A549 (cell line): Measurements from ENCODE around the gene CMTM3. TPM values are rescaled to one million over a fixed set of nuclear protein-coding genes. Genes with fewer than 3 reads are reported as not detected.

Source experiments
- ATAC-seq, 2 experiments: fragments of 200-7000 bp in 1 of 2; fragments of >200 bp in 1 of 2; cut with Nextera tagmentation in 1 of 2; cut with Tn5 transposase in 1 of 2; 3 replicates each; pipeline versions ENCODE4 v1.8.0 to v1.9.1; 2018 to 2020; ENCODE audit warnings: mild to moderate bottlenecking in 1 of 2, moderate library complexity in 1 of 2
- CTCF ChIA-PET: fragments of 300-600 bp; sonication (Branson Sonifier 250); formaldehyde crosslinking; extraction: SDS; loops from one replicate; lab custom pipeline; 2021; ENCODE audit warnings: antibody characterized with exemption, inconsistent platforms; lab: Yijun Ruan, JAX
- POLR2A ChIA-PET: fragments of 350-600 bp; formaldehyde crosslinking; extraction: SDS; loops from one replicate; lab custom pipeline; 2021; ENCODE audit warnings: antibody characterized with exemption, inconsistent platforms; lab: Yijun Ruan, JAX
- DNase-seq, 2 experiments: peaks; one replicate each; pipeline versions ENCODE4 v3.0.0 to v3.0.0-alpha.2; 2011 to 2016; ENCODE audit warnings: low read depth in 1 of 2, low spot score in 1 of 2
- FAIRE-seq: peaks from 2 replicates; lab custom pipeline; 2011; peaks lifted over from hg19 to GRCh38; lab: Jason Lieb, UNC
- H3K27ac ChIP-seq, 2 experiments: fragments of >200 bp; sonication (Bioruptor Twin); formaldehyde crosslinking; 3 replicates each; pipeline ENCODE4 v1.5.1; 2016 to 2017
- H3K4me1 ChIP-seq: fragments of >200 bp; sonication (Bioruptor Twin); formaldehyde crosslinking; 3 replicates; pipeline ENCODE4 v1.6.1; 2016
- H3K4me2 ChIP-seq: fragments of >200 bp; sonication (Bioruptor Twin); formaldehyde crosslinking; 3 replicates; pipeline ENCODE4 v1.6.1; 2016
- H3K4me3 ChIP-seq: fragments of >200 bp; sonication (Bioruptor Twin); formaldehyde crosslinking; 3 replicates; pipeline ENCODE4 v1.5.1; 2016
- H3K9me3 ChIP-seq: fragments of >200 bp; sonication (Bioruptor Twin); formaldehyde crosslinking; 3 replicates; pipeline ENCODE4 v1.6.1; 2016
- ESRRA ChIP-seq: fragments of 150-350 bp; IDR thresholded peaks from 2 replicates; pipeline ENCODE4 v1.6.1; 2014; ENCODE audit warnings: mild to moderate bottlenecking, low read length, borderline replicate concordance
- FOSB ChIP-seq: fragments of 250-450 bp; sonication (Bioruptor Pico); IDR thresholded peaks from 2 replicates; pipeline ENCODE4 v1.5.0; 2020; ENCODE audit warnings: mild to moderate bottlenecking, moderate library complexity
- GATA3 ChIP-seq: IDR thresholded peaks from 2 replicates; pipeline ENCODE4 v1.6.1; 2012; ENCODE audit warnings: borderline replicate concordance
- HOXB5 ChIP-seq: fragments of 250-450 bp; sonication (Bioruptor Pico); IDR thresholded peaks from 2 replicates; pipeline ENCODE4 v1.5.0; 2020; ENCODE audit warnings: mild to moderate bottlenecking, moderate library complexity
- MAZ ChIP-seq: fragments of 150-350 bp; IDR thresholded peaks from 2 replicates; pipeline ENCODE4 v1.6.1; 2014; ENCODE audit warnings: antibody characterized with exemption, low read depth, low read length, borderline replicate concordance
- PHF8 ChIP-seq: fragments of 200-600 bp; sonication (generic); IDR thresholded peaks from 2 replicates; pipeline ENCODE4 v1.6.1; 2016; ENCODE audit warnings: low read depth, mild to moderate bottlenecking, antibody characterized with exemption, moderate library complexity, borderline replicate concordance
- RCOR1 ChIP-seq: fragments of 150-350 bp; IDR thresholded peaks from 2 replicates; pipeline ENCODE4 v1.6.1; 2014; ENCODE audit warnings: antibody characterized with exemption, low read length, low read depth
- RFX5 ChIP-seq: fragments of 450-650 bp; IDR thresholded peaks from 2 replicates; pipeline ENCODE4 v1.7.1; 2014; ENCODE audit warnings: antibody characterized with exemption, mild to moderate bottlenecking, moderate library complexity
- RNF2 ChIP-seq: fragments of 200-600 bp; sonication (generic); IDR thresholded peaks from 2 replicates; pipeline ENCODE4 v1.6.1; 2016; ENCODE audit warnings: low read depth, mild to moderate bottlenecking, antibody characterized with exemption, moderate library complexity, borderline replicate concordance
- ZNF302 ChIP-seq: fragments of 250-450 bp; sonication (Bioruptor Pico); IDR thresholded peaks from 2 replicates; pipeline ENCODE4 v1.9.0; 2021; ENCODE audit warnings: inconsistent platforms, mild to moderate bottlenecking, moderate library complexity
- ZSCAN20 ChIP-seq: fragments of 250-450 bp; sonication (Bioruptor Pico); IDR thresholded peaks from 2 replicates; pipeline ENCODE4 v1.8.0; 2022; ENCODE audit warnings: mild to moderate bottlenecking, moderate library complexity
- WGBS: methylation state at CpG from one replicate; pipeline ENCODE4 v1.1.6; 2017; ENCODE audit errors: missing lambda C conversion rate; 5-methylcytosine and 5-hydroxymethylcytosine counted together
- polyA plus RNA-seq, 4 experiments: library from polyadenylated mRNA; depleted of rRNA in 3 of 4; stranded (reverse); fragments of >200 nt; fragmentation: RNase III in 1 of 4; extraction: RNeasy Plus Mini Kit Qiagen cat#74134 plus additional on column Dnase treatment in 1 of 4; gene quantifications; 2 replicates in 3 of 4; 3 replicates in 1 of 4; pipeline ENCODE4 v1.2.3, GENCODE V29; 2011 to 2017
- TF ChIP-seq, protein P1 (sequence below): fragments of >200 bp; sonication (Bioruptor Twin); formaldehyde crosslinking; IDR thresholded peaks from 2 replicates; pipeline ENCODE4 v1.6.1; 2016
- TF ChIP-seq, protein P2 (sequence below): fragments of >200 bp; sonication (Bioruptor Twin); formaldehyde crosslinking; IDR thresholded peaks from 3 replicates; pipeline ENCODE4 v1.5.1; 2016
- TF ChIP-seq, protein P3 (sequence below): fragments of 250-450 bp; sonication (Bioruptor Pico); IDR thresholded peaks from 2 replicates; pipeline ENCODE4 v1.5.0; 2021; ENCODE audit warnings: mild to moderate bottlenecking, moderate library complexity, borderline replicate concordance
- TF ChIP-seq, protein P4 (sequence below): fragments of 150-350 bp; IDR thresholded peaks from 2 replicates; pipeline ENCODE4 v1.6.1; 2014; ENCODE audit warnings: low read depth, mild to moderate bottlenecking, low read length

The CMTM3 gene
- polyA plus RNA-seq, 2 of the 4 experiments (the other 2 are of a cell fraction): 36.0 to 36.1 TPM

DNA sequence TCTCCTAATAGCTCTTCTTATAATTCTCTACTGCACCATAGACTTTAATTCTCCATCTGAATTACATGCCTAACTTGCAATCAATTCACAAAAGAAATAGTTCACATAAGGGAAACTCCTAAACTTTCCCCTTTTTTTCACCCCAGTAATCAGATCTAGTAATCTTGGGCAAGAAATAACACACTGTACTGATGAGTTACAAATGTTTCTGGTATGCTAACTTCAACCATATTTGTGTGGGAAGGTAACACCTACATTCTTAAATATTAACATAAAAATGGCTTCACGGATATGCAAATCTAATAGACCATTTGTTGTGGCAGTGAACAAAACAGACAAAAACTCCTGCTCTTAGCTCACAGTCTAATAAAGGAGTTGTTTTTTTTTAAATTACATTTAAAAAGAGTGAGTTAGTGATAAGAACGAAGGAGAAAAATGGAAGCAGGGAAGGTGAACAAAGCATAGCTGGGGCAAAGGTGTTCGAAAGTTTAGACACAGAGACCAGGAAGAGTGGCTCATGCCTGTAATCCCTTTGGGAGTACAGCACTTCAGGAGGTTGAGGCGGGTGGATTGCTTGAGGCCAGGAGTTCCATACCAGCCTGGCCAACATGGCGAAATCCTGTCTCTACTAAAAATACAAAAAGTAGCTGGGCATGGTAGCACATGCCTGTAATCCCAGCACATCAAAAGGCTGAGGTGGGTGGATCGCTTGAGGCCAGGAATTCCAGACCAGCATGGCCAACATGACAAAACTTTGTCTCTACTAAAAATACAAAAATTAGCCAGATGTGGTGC is 34.8 kb downstream of the CMTM3 start:
- ATAC-seq: no peak
- DNase-seq: no peak
- 91% methylated on average over 6 of the region's 6 CpGs for WGBS
- Histone ChIP-seq H3K4me2 (no peak overlapping the region), H3K4me3 (no peak overlapping the region), H3K9me3 (no peaks in the 10 kb centered on the region), H3K27ac (no peak overlapping the region), H3K4me1 (no peaks in the 10 kb centered on the region)
- ChIA-PET POLR2A (no interaction called here), CTCF (interaction anchor here (0.6 to 5.1 kb wide), 9 partner anchors 9 to 219 kb away, joined by 3 to 56 read pairs (median 4); partner anchors contain the start of gene NAE1)
- no peak for FAIRE-seq
- TF ChIP-seq ZNF302 (CRISPR knock-in tag): no peak
- no peak for TF ChIP-seq ESRRA
- TF ChIP-seq, protein P1, sequence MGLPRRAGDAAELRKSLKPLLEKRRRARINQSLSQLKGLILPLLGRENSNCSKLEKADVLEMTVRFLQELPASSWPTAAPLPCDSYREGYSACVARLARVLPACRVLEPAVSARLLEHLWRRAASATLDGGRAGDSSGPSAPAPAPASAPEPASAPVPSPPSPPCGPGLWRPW: no peak
- TF ChIP-seq FOSB (CRISPR knock-in tag): no peak
- no peak for TF ChIP-seq GATA3
- TF ChIP-seq ZSCAN20: no peak
- no peak for TF ChIP-seq PHF8
- no peak for TF ChIP-seq RNF2

DNA sequence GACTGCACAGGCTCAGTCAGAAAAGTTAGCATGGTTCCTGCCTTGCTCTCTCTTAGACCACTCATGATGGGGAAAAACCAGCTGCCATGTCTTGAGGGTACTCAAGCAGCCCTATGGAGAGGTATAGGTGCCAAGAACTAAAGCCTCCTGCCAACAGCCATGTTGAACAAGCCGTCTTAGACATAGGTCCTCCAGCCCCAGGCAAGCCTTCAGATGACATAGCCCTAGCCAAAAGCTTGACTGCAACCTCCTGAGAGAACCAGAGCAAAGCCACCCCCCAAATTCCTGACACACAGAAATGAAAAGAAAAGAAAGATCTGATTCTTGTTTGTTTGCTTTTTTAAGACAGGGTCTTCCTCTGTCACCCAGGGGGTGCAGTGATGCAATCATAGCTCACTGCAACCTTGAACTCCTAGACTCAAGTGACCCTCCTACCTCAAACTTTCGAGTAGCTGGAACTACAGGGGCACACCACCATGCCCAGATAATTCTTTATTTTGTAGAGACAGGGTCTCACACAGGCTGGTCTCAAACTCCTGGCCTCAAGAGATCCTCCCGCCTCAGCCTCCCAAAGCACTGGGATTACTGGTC is 36.3 kb downstream of the CMTM3 start:
- CTCF ChIA-PET: interaction anchor here (1.9 to 5.1 kb wide), 2 partner anchors 10 to 15 kb away, joined by 7 to 56 read pairs; no protein-coding TSS in a partner anchor
- TF ChIP-seq RCOR1 (no peak), RFX5 (no peak), HOXB5 (CRISPR knock-in tag) (no peak), MAZ (no peak), FOSB (CRISPR knock-in tag) (no peak)
- TF ChIP-seq, protein P2, sequence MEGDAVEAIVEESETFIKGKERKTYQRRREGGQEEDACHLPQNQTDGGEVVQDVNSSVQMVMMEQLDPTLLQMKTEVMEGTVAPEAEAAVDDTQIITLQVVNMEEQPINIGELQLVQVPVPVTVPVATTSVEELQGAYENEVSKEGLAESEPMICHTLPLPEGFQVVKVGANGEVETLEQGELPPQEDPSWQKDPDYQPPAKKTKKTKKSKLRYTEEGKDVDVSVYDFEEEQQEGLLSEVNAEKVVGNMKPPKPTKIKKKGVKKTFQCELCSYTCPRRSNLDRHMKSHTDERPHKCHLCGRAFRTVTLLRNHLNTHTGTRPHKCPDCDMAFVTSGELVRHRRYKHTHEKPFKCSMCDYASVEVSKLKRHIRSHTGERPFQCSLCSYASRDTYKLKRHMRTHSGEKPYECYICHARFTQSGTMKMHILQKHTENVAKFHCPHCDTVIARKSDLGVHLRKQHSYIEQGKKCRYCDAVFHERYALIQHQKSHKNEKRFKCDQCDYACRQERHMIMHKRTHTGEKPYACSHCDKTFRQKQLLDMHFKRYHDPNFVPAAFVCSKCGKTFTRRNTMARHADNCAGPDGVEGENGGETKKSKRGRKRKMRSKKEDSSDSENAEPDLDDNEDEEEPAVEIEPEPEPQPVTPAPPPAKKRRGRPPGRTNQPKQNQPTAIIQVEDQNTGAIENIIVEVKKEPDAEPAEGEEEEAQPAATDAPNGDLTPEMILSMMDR: no peak
- TF ChIP-seq, protein P3, sequence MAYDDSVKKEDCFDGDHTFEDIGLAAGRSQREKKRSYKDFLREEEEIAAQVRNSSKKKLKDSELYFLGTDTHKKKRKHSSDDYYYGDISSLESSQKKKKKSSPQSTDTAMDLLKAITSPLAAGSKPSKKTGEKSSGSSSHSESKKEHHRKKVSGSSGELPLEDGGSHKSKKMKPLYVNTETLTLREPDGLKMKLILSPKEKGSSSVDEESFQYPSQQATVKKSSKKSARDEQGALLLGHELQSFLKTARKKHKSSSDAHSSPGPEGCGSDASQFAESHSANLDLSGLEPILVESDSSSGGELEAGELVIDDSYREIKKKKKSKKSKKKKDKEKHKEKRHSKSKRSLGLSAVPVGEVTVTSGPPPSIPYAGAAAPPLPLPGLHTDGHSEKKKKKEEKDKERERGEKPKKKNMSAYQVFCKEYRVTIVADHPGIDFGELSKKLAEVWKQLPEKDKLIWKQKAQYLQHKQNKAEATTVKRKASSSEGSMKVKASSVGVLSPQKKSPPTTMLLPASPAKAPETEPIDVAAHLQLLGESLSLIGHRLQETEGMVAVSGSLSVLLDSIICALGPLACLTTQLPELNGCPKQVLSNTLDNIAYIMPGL (CRISPR knock-in tag): no peak
- TF ChIP-seq, protein P4, sequence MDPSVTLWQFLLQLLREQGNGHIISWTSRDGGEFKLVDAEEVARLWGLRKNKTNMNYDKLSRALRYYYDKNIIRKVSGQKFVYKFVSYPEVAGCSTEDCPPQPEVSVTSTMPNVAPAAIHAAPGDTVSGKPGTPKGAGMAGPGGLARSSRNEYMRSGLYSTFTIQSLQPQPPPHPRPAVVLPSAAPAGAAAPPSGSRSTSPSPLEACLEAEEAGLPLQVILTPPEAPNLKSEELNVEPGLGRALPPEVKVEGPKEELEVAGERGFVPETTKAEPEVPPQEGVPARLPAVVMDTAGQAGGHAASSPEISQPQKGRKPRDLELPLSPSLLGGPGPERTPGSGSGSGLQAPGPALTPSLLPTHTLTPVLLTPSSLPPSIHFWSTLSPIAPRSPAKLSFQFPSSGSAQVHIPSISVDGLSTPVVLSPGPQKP: no peak
- POLR2A ChIA-PET: interaction anchor here (1.9 kb wide), 1 partner anchor 10 kb away, joined by 4 read pairs; no protein-coding TSS in a partner anchor
- H3K4me3 ChIP-seq: no peak overlapping the region
- WGBS: 68% methylated on average over 3 of the region's 3 CpGs
- no peaks in the 10 kb centered on the region for H3K4me1 ChIP-seq
- H3K27ac ChIP-seq: no peak overlapping the region
- H3K9me3 ChIP-seq: no peaks in the 10 kb centered on the region
- no peak overlapping the region for H3K4me2 ChIP-seq
- FAIRE-seq (no peak), ATAC-seq (no peak), DNase-seq (no peak)
